Endothelial cell of umbilical vein (primary cell): ENCODE results near the gene HBZ. TPM values are rescaled to one million over a fixed set of nuclear protein-coding genes. Genes with fewer than 3 reads are reported as not detected.
A peak's percentile ranks its signal among the peaks of the same experiment; 100 is the strongest.

ENCODE experiments used
- BruUV-seq: library from RNA; stranded (reverse); fragments of 400-500 nt; replicated peaks from 2 replicates; lab custom pipeline; 2021; lab: Mats Ljungman, UMichigan
- CTCF ChIA-PET: fragments of 300-600, 350-600 bp; sonication (Branson Sonifier 250); formaldehyde crosslinking; loops from one replicate; lab custom pipeline; 2021; ENCODE audit warnings: antibody characterized with exemption, inconsistent platforms; lab: Charles Lee
- POLR2A ChIA-PET: fragments of 300-600, 350-600 bp; sonication (Branson Sonifier 250); formaldehyde crosslinking; loops from one replicate; lab custom pipeline; 2021; ENCODE audit warnings: antibody characterized with exemption, inconsistent platforms; lab: Charles Lee
- DNase-seq: peaks from one replicate; pipeline ENCODE4 v3.0.0-alpha.2; 2011; ENCODE audit warnings: low read depth, low spot score
- FAIRE-seq: peaks from 2 replicates; lab custom pipeline; 2011; peaks lifted over from hg19 to GRCh38; lab: Jason Lieb, UNC
- H2AFZ ChIP-seq: 2 replicates; pipeline ENCODE4 v1.6.0; 2012; ENCODE audit warnings: low read depth, low read length, control low read depth, inconsistent platforms
- H3K27ac ChIP-seq: 2 replicates; pipeline ENCODE4 v1.5.1; 2011; ENCODE audit warnings: low read depth, mild to moderate bottlenecking, control low read depth, low read length, moderate library complexity; ENCODE audit not compliant: insufficient read depth
- H3K27me3 ChIP-seq, 2 experiments: 2 replicates each; pipeline versions ENCODE4 v1.6.0 to v1.6.1; 2011; ENCODE audit warnings: low read length in 2 of 2, mixed read lengths in 1 of 2; ENCODE audit not compliant: control insufficient read depth in 2 of 2, insufficient read depth in 2 of 2
- H3K36me3 ChIP-seq, 2 experiments: 2 replicates in 1 of 2; 3 replicates in 1 of 2; pipeline ENCODE4 v1.5.1; 2011; ENCODE audit warnings: low read length in 2 of 2, mild to moderate bottlenecking in 1 of 2, moderate library complexity in 1 of 2; ENCODE audit not compliant: control insufficient read depth in 2 of 2, insufficient read depth in 2 of 2; ENCODE audit errors: extremely low read depth in 1 of 2
- H3K4me1 ChIP-seq: 3 replicates; pipeline ENCODE4 v1.5.1; 2011; ENCODE audit warnings: mild to moderate bottlenecking, low read length; ENCODE audit not compliant: control insufficient read depth, insufficient read depth; ENCODE audit errors: extremely low read depth
- H3K4me2 ChIP-seq: 2 replicates; pipeline ENCODE4 v1.6.1; 2011; ENCODE audit warnings: low read length, control low read depth, mixed read lengths; ENCODE audit not compliant: insufficient read depth
- H3K4me3 ChIP-seq, 3 experiments: fragments of 200-600 bp in 1 of 3; sonication (generic), shearing (Covaris generic) in 1 of 3; replicated peaks in 1 of 3; 2 replicates each; pipeline ENCODE4 v1.5.1; 2011 to 2016; ENCODE audit warnings: control low read depth in 3 of 3, low read length in 3 of 3, mild to moderate bottlenecking in 2 of 3, inconsistent platforms in 1 of 3, low read depth in 1 of 3, moderate library complexity in 1 of 3; ENCODE audit not compliant: insufficient read depth in 1 of 3
- H3K79me2 ChIP-seq: 2 replicates; pipeline ENCODE4 v1.6.0; 2012; ENCODE audit warnings: low read length, inconsistent platforms; ENCODE audit not compliant: control insufficient read depth, insufficient read depth
- H3K9ac ChIP-seq: replicated peaks from 2 replicates; pipeline ENCODE3; 2011; ENCODE audit warnings: low read length, control low read depth; ENCODE audit not compliant: insufficient read depth; ENCODE audit errors: extremely low read depth
- H3K9me1 ChIP-seq: replicated peaks from 3 replicates; pipeline ENCODE4 v1.6.0; 2011; ENCODE audit warnings: mild to moderate bottlenecking, low read length; ENCODE audit not compliant: control insufficient read depth, insufficient read depth; ENCODE audit errors: extremely low read depth
- H3K9me3 ChIP-seq: replicated peaks from 2 replicates; pipeline ENCODE4 v1.5.1; 2012; ENCODE audit warnings: low read length, inconsistent platforms; ENCODE audit not compliant: control insufficient read depth, insufficient read depth
- H4K20me1 ChIP-seq: replicated peaks from 2 replicates; pipeline ENCODE3; 2011; ENCODE audit warnings: mild to moderate bottlenecking, low read length; ENCODE audit not compliant: control insufficient read depth, insufficient read depth; ENCODE audit errors: extremely low read depth
- CTCF ChIP-seq, 2 donors: IDR thresholded peaks; 1 replicate in 1 of 2; 2 replicates in 1 of 2; pipeline ENCODE4 v1.5.1; 2011; ENCODE audit warnings: low read length in 2 of 2, mild to moderate bottlenecking in 2 of 2, moderate library complexity in 2 of 2, control low read depth in 1 of 2, inconsistent platforms in 1 of 2, low read depth in 1 of 2; ENCODE audit not compliant: insufficient read depth in 1 of 2; ENCODE audit errors: extremely low read depth in 1 of 2
- FOS ChIP-seq: IDR thresholded peaks from 2 replicates; pipeline ENCODE4 v1.6.1; 2011; ENCODE audit warnings: mild to moderate bottlenecking, low read length, moderate library complexity, borderline replicate concordance; ENCODE audit not compliant: insufficient read depth
- dilution Hi-C: fragments of 300-500 bp; cut with MboI; formaldehyde crosslinking; loops from one replicate; pipeline ENCODE4 v1.15.0; 2019; ENCODE audit warnings: low sequenced_read_pairs; ENCODE audit not compliant: extremely low pct_ligation_motif_present
- intact Hi-C: fragments of 100-400 bp; cut with micrococcal nuclease; formaldehyde crosslinking; loops from one replicate; pipeline ENCODE4 v1.10.0; 2022
- polyA plus RNA-seq, 4 experiments: library from polyadenylated mRNA; depleted of rRNA in 3 of 4; stranded (reverse) in 3 of 4; unstranded in 1 of 4; fragments of >200 nt; gene quantifications; 2 replicates each; pipeline versions ENCODE4 v1.2.1 to v1.2.3, GENCODE V29; 2011 to 2012; ENCODE audit warnings: missing spikeins in 1 of 4
- total RNA-seq: library from RNA; stranded (reverse); gene quantifications from 2 replicates; pipeline ENCODE4 v1.2.3, GENCODE V29; 2021

The HBZ gene
- total and polyA plus RNA-seq, 2 donors (not counting 3 experiments of a cell fraction or from before 2014, with no cell fraction given), result not detected

DNA sequence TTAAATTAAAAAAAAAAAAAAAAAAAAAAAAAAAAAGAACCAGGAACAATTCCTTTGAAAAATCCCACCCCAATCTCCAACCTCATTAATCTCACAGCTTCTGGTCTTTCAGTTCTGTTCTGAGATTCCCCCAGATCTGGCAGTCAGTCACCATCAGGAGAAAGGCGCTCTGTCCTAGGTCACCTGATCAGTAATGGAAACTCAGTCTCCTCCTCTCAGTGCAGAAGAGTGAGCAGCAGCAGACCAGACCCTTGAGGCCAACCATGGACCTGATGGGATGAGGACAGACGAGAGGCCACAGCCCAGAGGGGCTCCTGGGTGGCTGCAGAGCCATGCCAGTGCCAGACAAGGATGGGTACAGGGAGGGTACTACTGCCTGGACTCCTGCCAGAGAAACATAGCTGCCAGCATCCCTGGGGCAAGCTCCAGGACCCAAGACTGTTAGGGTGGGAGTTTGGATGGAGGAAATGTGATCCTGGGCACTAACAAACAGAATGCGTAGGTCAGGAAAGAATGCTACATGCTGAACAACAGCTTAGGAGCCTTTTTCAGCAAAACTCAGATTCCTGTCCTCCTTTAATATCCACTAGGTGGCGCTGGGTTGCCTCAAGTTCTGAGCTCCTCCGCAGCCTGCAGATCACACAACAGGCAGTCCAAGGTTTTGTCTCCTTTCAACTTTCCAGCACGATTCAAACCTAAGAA, 45.7 kb upstream of the HBZ start:
- TF ChIP-seq CTCF (IDR thresholded peaks at IDR 0.05; ENCODE audit: extremely low read depth in 1 of 2, insufficient read depth in 1 of 2, low read depth in 1 of 2, low read length in 2 of 2) (peak; percentile 74 to 83), FOS (no peak)
- Histone ChIP-seq H3K4me3 (no peak overlapping the region), H3K9me3 (no peaks in the 10 kb centered on the region), H3K4me2 (no peak overlapping the region), H3K36me3 (peaks cover 0 to 3% of the 10 kb centered on the region in 2 experiments), H3K9me1 (no peaks in the 10 kb centered on the region), H3K79me2 (no peaks in the 10 kb centered on the region), H3K27me3 (no peaks in the 10 kb centered on the region), H3K9ac (no peak overlapping the region), H4K20me1 (no peaks in the 10 kb centered on the region), H3K27ac (no peak overlapping the region), H2AFZ (no peak overlapping the region), H3K4me1 (peaks cover 5% of the 10 kb centered on the region)
- dilution Hi-C loops (no loop called here), intact Hi-C loops (loop anchor here (1.0 kb wide), 2 partner anchors 75 to 256 kb away; no protein-coding TSS in a partner anchor)
- DNase-seq (peak; percentile 71), FAIRE-seq (peak; percentile 99)
- CTCF ChIA-PET, result interaction anchor here (0.5 to 6.0 kb wide), 49 partner anchors 9 to 318 kb away, joined by 3 to 130 read pairs (median 5); partner anchors contain the start of genes HBQ1, NPRL3, POLR3K and RAB11FIP3
- BruUV-seq, result no TSS peak
- POLR2A ChIA-PET, result interaction anchor here (0.8 kb wide), 1 partner anchor 74 kb away, joined by 3 read pairs; the partner anchor contains the start of gene HBQ1
